B cell (primary cell): ENCODE measurements around the gene MSH3. TPM values are rescaled to one million over a fixed set of nuclear protein-coding genes. Genes with fewer than 3 reads are reported as not detected.

Experiments used
- ATAC-seq: fragments of 200-7000 bp; cut with Tn5 transposase; one replicate; pipeline ENCODE4 v1.10.0; 2021; ENCODE audit warnings: low read depth, mild to moderate bottlenecking, moderate number of reproducible peaks, moderate library complexity
- CTCF ChIA-PET: fragments of 350-600 bp; sonication (Branson Sonifier 250); formaldehyde crosslinking; loops from one replicate; lab custom pipeline; 2021; ENCODE audit warnings: antibody characterized with exemption, inconsistent platforms; lab: Charles Lee
- POLR2A ChIA-PET: fragments of 350-600 bp; sonication (Branson Sonifier 250); formaldehyde crosslinking; loops from one replicate; lab custom pipeline; 2021; ENCODE audit warnings: antibody characterized with exemption; lab: Charles Lee
- DNase-seq: peaks from one replicate; pipeline ENCODE4 v3.0.0; 2013
- H2AFZ ChIP-seq: 2 replicates; pipeline ENCODE4 v1.6.1; 2012; ENCODE audit warnings: mild to moderate bottlenecking, low read depth, low read length; ENCODE audit not compliant: insufficient read depth, poor library complexity, severe bottlenecking
- H3K27ac ChIP-seq, 2 donors: 1 replicate in 1 of 2; 2 replicates in 1 of 2; pipeline ENCODE4 v1.5.1; 2012 to 2013; ENCODE audit warnings: low read length in 2 of 2, mild to moderate bottlenecking in 2 of 2, moderate library complexity in 1 of 2
- H3K27me3 ChIP-seq, 4 experiments: fragments of 200-600 bp in 1 of 4; sonication (generic) in 1 of 4; replicated peaks in 1 of 4; 1 replicate in 2 of 4; 2 replicates in 2 of 4; pipeline versions ENCODE4 v1.6.1 to v1.7.0; 2013 to 2016; ENCODE audit warnings: low read length in 3 of 4, mild to moderate bottlenecking in 2 of 4, mixed read lengths in 1 of 4, moderate library complexity in 1 of 4; ENCODE audit not compliant: insufficient read depth in 4 of 4, control insufficient read depth in 3 of 4; ENCODE audit errors: control extremely low read depth in 1 of 4
- H3K36me3 ChIP-seq, 2 experiments: replicated peaks in 1 of 2; 1 replicate in 1 of 2; 2 replicates in 1 of 2; pipeline versions ENCODE4 v1.6.1 to v1.7.1; 2013; ENCODE audit warnings: low read length in 1 of 2; ENCODE audit not compliant: insufficient read depth in 2 of 2, control insufficient read depth in 1 of 2; ENCODE audit errors: control extremely low read depth in 1 of 2, extremely low read depth in 1 of 2
- H3K4me1 ChIP-seq, 2 donors: fragments of 200-600 bp in 1 of 2; sonication (generic) in 1 of 2; 1 replicate in 1 of 2; 2 replicates in 1 of 2; pipeline versions ENCODE4 v1.5.1 to v1.6.1; 2013 to 2017; ENCODE audit warnings: low read length in 2 of 2; ENCODE audit not compliant: control insufficient read depth in 2 of 2, insufficient read depth in 2 of 2
- H3K4me2 ChIP-seq: replicated peaks from 2 replicates; pipeline ENCODE3; 2012; ENCODE audit warnings: mild to moderate bottlenecking, low read depth, low read length; ENCODE audit not compliant: poor library complexity, severe bottlenecking
- H3K4me3 ChIP-seq, 5 experiments: fragments of 200-600 bp in 1 of 5; sonication (generic) in 1 of 5; 1 replicate in 3 of 5; 2 replicates in 2 of 5; pipeline versions ENCODE4 v1.5.1 to v1.7.0; 2011 to 2016; ENCODE audit warnings: low read length in 4 of 5, mild to moderate bottlenecking in 4 of 5, low read depth in 2 of 5, control low read depth in 1 of 5, moderate library complexity in 1 of 5; ENCODE audit not compliant: insufficient read depth in 1 of 5; ENCODE audit errors: control extremely low read depth in 1 of 5, extremely low read depth in 1 of 5
- H3K79me2 ChIP-seq: fragments of 200-600 bp; sonication (generic); one replicate; pipeline ENCODE4 v1.6.0; 2016; ENCODE audit warnings: low read length; ENCODE audit not compliant: control insufficient read depth, insufficient read depth
- H3K9ac ChIP-seq: fragments of 200-600 bp; sonication (generic); 2 replicates; pipeline ENCODE4 v1.6.1; 2017; ENCODE audit warnings: mild to moderate bottlenecking, low read length, moderate library complexity
- H3K9me3 ChIP-seq, 3 donors: one replicate each; pipeline versions ENCODE4 v1.6.1 to v1.7.1; 2013; ENCODE audit warnings: low read length in 2 of 3; ENCODE audit not compliant: control insufficient read depth in 2 of 3, insufficient read depth in 1 of 3; ENCODE audit errors: control extremely low read depth in 1 of 3
- H4K20me1 ChIP-seq: 2 replicates; pipeline ENCODE4 v1.6.0; 2012; ENCODE audit warnings: mild to moderate bottlenecking, low read length; ENCODE audit not compliant: insufficient read depth, control insufficient read depth, poor library complexity, severe bottlenecking
- H3K27ac Mint-ChIP-seq: one replicate; pipeline ENCODE4 v1.8.0; 2021; ENCODE audit warnings: mixed read lengths
- H3K27me3 Mint-ChIP-seq: one replicate; pipeline ENCODE4 v1.8.0; 2021; ENCODE audit warnings: mixed read lengths
- H3K4me1 Mint-ChIP-seq: one replicate; pipeline ENCODE4 v1.8.0; 2021; ENCODE audit warnings: mixed read lengths
- H3K4me3 Mint-ChIP-seq: one replicate; pipeline ENCODE4 v1.8.0; 2021; ENCODE audit warnings: mixed read lengths
- H3K9me3 Mint-ChIP-seq: one replicate; pipeline ENCODE4 v1.8.0; 2022; ENCODE audit warnings: mixed read lengths; ENCODE audit not compliant: insufficient read depth
- EZH2 ChIP-seq: IDR thresholded peaks from 2 replicates; pipeline ENCODE4 v1.6.1; 2012; ENCODE audit warnings: borderline replicate concordance, low read depth, mild to moderate bottlenecking, moderate library complexity, low read length; ENCODE audit not compliant: insufficient read depth, poor library complexity, severe bottlenecking
- WGBS: methylation state at CpG from one replicate; pipeline ENCODE4 v1.1.5; 2013; ENCODE audit warnings: missing lambda C conversion rate; ENCODE audit not compliant: insufficient coverage; 5-methylcytosine and 5-hydroxymethylcytosine counted together
- intact Hi-C: fragments of 100-400 bp; cut with micrococcal nuclease; formaldehyde crosslinking; loops from one replicate; pipeline ENCODE4 v1.10.0; 2022
- polyA plus RNA-seq: library from polyadenylated mRNA; depleted of rRNA; stranded (reverse); fragments of >200 nt; gene quantifications from 2 replicates; pipeline ENCODE4 v1.2.3, GENCODE V29; 2012
- total RNA-seq, 2 donors: library from RNA; stranded (reverse); fragments of 120-200 nt in 1 of 2; gene quantifications; 1 replicate in 1 of 2; 2 replicates in 1 of 2; pipeline versions ENCODE4 v1.2.3 to v1.2.4, GENCODE V29; 2013 to 2022
- TF ChIP-seq, protein P1 (sequence below): fragments of 200-600 bp; IDR thresholded peaks from one replicate; pipeline ENCODE4 v1.8.0; 2022; ENCODE audit warnings: antibody characterized with exemption, mild to moderate bottlenecking

MSH3 gene
- total and polyA plus RNA-seq, 2 donors (not counting 1 experiment from before 2014, with no cell fraction given), result 3.5 to 26.3 TPM

DNA sequence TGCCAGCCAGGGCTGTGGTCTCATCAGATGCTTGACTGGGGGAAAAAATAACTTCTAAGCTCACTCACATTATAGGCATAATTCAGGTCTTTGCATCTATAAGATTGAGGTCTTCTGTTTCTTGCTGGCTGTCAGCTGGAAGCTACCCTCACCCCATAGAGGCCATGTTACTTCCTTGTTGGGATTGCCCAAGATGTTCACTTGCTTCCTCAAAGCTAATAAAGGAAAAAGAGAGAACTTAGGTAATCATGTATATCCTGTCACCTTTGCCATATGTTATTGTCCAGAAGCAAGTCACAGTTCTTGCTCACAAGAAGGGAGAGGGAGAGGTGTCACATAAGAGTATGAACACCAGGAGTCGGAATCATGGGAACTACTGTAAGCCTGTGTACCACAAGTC is 45.7 kb upstream of the MSH3 start:
- intact Hi-C loops, result no loop called here
- H3K4me3 ChIP-seq, result no peak overlapping the region
- H3K4me3 Mint-ChIP-seq, result no peak overlapping the region
- H3K27ac ChIP-seq, result no peak overlapping the region
- DNase-seq (no peak), ATAC-seq (no peak)
- H3K79me2 ChIP-seq, result no peaks in the 10 kb centered on the region
- H3K36me3 ChIP-seq, result no peaks in the 10 kb centered on the region
- no CpG with 5 or more reads among the region's 1 CpG for WGBS
- peaks cover 2% of the 10 kb centered on the region for H3K4me1 Mint-ChIP-seq
- no peaks in the 10 kb centered on the region for H3K27me3 ChIP-seq
- H3K9me3 ChIP-seq, result peaks cover 0 to 3% (median 0%) of the 10 kb centered on the region in 3 donors
- ChIA-PET CTCF (no interaction called here), POLR2A (no interaction called here)
- H3K9me3 Mint-ChIP-seq, result peaks cover 10% of the 10 kb centered on the region
- no peaks in the 10 kb centered on the region for H4K20me1 ChIP-seq
- H3K27me3 Mint-ChIP-seq, result no peaks in the 10 kb centered on the region
- H3K4me2 ChIP-seq, result no peak overlapping the region
- no peak overlapping the region for H3K9ac ChIP-seq
- no peak overlapping the region for H2AFZ ChIP-seq
- no peaks in the 10 kb centered on the region for H3K4me1 ChIP-seq
- TF ChIP-seq, protein P1, sequence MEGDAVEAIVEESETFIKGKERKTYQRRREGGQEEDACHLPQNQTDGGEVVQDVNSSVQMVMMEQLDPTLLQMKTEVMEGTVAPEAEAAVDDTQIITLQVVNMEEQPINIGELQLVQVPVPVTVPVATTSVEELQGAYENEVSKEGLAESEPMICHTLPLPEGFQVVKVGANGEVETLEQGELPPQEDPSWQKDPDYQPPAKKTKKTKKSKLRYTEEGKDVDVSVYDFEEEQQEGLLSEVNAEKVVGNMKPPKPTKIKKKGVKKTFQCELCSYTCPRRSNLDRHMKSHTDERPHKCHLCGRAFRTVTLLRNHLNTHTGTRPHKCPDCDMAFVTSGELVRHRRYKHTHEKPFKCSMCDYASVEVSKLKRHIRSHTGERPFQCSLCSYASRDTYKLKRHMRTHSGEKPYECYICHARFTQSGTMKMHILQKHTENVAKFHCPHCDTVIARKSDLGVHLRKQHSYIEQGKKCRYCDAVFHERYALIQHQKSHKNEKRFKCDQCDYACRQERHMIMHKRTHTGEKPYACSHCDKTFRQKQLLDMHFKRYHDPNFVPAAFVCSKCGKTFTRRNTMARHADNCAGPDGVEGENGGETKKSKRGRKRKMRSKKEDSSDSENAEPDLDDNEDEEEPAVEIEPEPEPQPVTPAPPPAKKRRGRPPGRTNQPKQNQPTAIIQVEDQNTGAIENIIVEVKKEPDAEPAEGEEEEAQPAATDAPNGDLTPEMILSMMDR, result no peak
- TF ChIP-seq EZH2, result no peak
- H3K27ac Mint-ChIP-seq, result no peak overlapping the region

DNA sequence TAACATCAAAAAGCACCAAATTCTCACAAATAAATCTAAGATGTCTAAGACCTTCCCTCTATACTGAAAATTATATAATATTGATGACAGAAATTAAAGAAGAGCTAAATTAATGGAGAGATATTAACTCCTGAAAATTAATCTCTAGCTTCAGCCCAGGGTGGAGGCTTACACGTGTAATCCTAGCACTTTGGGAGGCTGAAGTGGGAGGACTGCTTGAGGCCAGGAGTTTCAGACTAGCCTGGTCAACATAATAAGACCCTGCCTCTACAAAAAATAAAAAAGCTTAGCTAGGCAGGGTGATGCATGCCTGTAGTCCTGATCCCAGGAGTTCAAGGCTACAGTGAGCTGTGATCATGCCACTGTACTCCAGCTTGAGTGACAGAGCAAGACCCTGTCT is 44.8 kb upstream of the MSH3 start:
- TF ChIP-seq, protein P1, result no peak
- TF ChIP-seq EZH2, result no peak
- Histone ChIP-seq H3K9ac (no peak overlapping the region), H3K4me3 (no peak overlapping the region), H3K4me1 (no peaks in the 10 kb centered on the region), H3K4me2 (no peak overlapping the region), H3K27me3 (no peaks in the 10 kb centered on the region), H3K79me2 (no peaks in the 10 kb centered on the region), H4K20me1 (no peaks in the 10 kb centered on the region), H3K9me3 (peaks cover 0 to 3% (median 0%) of the 10 kb centered on the region in 3 donors), H3K36me3 (no peaks in the 10 kb centered on the region), H2AFZ (no peak overlapping the region), H3K27ac (no peak overlapping the region)
- Mint-ChIP-seq H3K27ac (no peak overlapping the region), H3K4me1 (peaks cover 2% of the 10 kb centered on the region), H3K4me3 (no peak overlapping the region), H3K9me3 (peaks cover 10% of the 10 kb centered on the region), H3K27me3 (no peaks in the 10 kb centered on the region)
- intact Hi-C loops, result no loop called here
- ATAC-seq, result no peak
- WGBS, result 100% methylated on average over 1 of the region's 1 CpG
- DNase-seq, result no peak
- ChIA-PET CTCF (no interaction called here), POLR2A (no interaction called here)
